Measurements from ENCODE around the gene WWOX. TPM values are rescaled to one million over a fixed set of nuclear protein-coding genes. Genes with fewer than 3 reads are reported as not detected.
A peak's percentile ranks its signal among the peaks of the same experiment; 100 is the strongest.

The WWOX gene
- total and polyA plus RNA-seq, 2 donors (not counting 3 experiments of a cell fraction or from before 2014, with no cell fraction given), result 6.2 to 12.5 TPM

DNA sequence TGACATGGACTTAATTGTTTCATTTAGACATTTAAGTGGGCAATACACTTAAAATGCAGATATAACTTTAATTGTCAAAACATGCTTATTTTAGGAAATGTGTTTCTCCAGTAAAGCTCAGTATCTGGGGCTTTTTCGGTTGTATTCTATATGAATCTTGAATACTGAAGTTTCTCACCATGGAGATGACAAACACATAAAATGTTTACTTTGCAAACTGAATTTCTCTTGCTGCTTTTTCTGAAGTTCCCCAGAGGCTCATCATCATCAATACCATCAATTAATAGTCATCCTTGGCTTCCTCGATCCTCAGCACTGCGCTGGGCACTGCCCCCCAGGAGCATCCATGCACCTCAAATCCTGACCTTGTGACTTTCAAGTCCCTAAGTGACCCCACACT lies 227.3 kb downstream of the WWOX start:
- dilution Hi-C loops (cut with MboI; ENCODE audit: extremely low pct_ligation_motif_present, low sequenced_read_pairs), result no loop called here
- no TSS peak for BruUV-seq (replicated peaks)
- FAIRE-seq, result no peak

DNA sequence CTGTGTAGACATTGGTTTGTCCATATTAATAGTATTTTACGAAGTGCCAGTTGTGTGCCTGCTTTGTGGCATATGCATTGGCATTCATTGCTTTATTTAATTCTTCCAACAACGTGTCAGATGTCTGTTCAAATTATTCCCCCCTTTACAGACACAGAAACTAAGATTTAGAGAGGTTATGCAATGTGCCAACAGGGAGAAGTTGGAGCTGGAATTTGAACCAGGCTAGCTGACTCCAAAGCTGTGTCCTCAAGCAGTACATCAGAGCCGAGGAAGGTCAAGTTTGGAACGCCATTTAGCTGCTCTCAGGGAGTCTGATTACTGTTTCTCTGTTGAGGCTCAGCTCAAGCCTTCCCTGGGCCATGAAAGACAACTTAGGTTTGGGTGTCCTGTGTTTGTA lies 232.3 kb downstream of the WWOX start:
- no peaks in the 10 kb centered on the region for H3K9me1 ChIP-seq (replicated peaks; ENCODE audit: control insufficient read depth, extremely low read depth, insufficient read depth, low read length)
- H3K9ac ChIP-seq (replicated peaks; ENCODE audit: extremely low read depth, insufficient read depth, low read length), result no peak overlapping the region
- DNase-seq (ENCODE audit: low read depth, low spot score), result peak; percentile 0
- H3K27ac ChIP-seq (ENCODE audit: insufficient read depth, low read depth, low read length), result no peak overlapping the region
- H3K4me1 ChIP-seq (ENCODE audit: control insufficient read depth, extremely low read depth, insufficient read depth, low read length), result no peaks in the 10 kb centered on the region
- H3K27me3 ChIP-seq (ENCODE audit: control insufficient read depth in 2 of 2, insufficient read depth in 2 of 2, low read length in 2 of 2), result no peaks in the 10 kb centered on the region
- dilution Hi-C loops (cut with MboI; ENCODE audit: extremely low pct_ligation_motif_present, low sequenced_read_pairs) (no loop called here), intact Hi-C loops (cut with micrococcal nuclease) (no loop called here)
- H3K36me3 ChIP-seq (ENCODE audit: control insufficient read depth in 2 of 2, extremely low read depth in 1 of 2, insufficient read depth in 2 of 2, low read length in 2 of 2), result no peaks in the 10 kb centered on the region
- H3K79me2 ChIP-seq (ENCODE audit: control insufficient read depth, insufficient read depth, low read length), result no peaks in the 10 kb centered on the region
- H2AFZ ChIP-seq (ENCODE audit: low read depth, low read length), result no peak overlapping the region
- FAIRE-seq, result no peak
- POLR2A ChIA-PET, result no interaction called here
- TF ChIP-seq EZH2 (IDR thresholded peaks at IDR 0.05; ENCODE audit: borderline replicate concordance, low read depth, low read length, severe bottlenecking), result no peak
- TF ChIP-seq FOS (IDR thresholded peaks at IDR 0.05; ENCODE audit: borderline replicate concordance, insufficient read depth, low read length), result no peak
- TF ChIP-seq MYC (IDR thresholded peaks at IDR 0.05; ENCODE audit: low read depth, low read length), result no peak
- no peak for TF ChIP-seq POLR2A (IDR thresholded peaks at IDR 0.05; ENCODE audit: low read depth, low read length)
- no peak for TF ChIP-seq JUN (IDR thresholded peaks at IDR 0.05; ENCODE audit: borderline replicate concordance, insufficient read depth, insufficient read length, low read depth)
- no peak for TF ChIP-seq GATA2 (IDR thresholded peaks at IDR 0.05; ENCODE audit: insufficient read depth, insufficient read length, low read depth, low read length)
- TF ChIP-seq POLR2AphosphoS5 (IDR thresholded peaks at IDR 0.05; ENCODE audit: insufficient read depth, low read depth, low read length), result no peak
- TF ChIP-seq, protein P1, sequence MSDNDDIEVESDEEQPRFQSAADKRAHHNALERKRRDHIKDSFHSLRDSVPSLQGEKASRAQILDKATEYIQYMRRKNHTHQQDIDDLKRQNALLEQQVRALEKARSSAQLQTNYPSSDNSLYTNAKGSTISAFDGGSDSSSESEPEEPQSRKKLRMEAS (IDR thresholded peaks at IDR 0.05; ENCODE audit: insufficient read depth, insufficient read length), result no peak
- CTCF ChIA-PET, result no interaction called here
- H3K4me3 ChIP-seq (replicated peaks in 1 of 3; ENCODE audit: insufficient read depth in 1 of 3, low read depth in 1 of 3, low read length in 3 of 3), result no peak overlapping the region
- H3K9me3 ChIP-seq (replicated peaks; ENCODE audit: control insufficient read depth, insufficient read depth, low read length), result no peaks in the 10 kb centered on the region
- no peaks in the 10 kb centered on the region for H4K20me1 ChIP-seq (replicated peaks; ENCODE audit: control insufficient read depth, extremely low read depth, insufficient read depth, low read length)
- BruUV-seq (replicated peaks), result no TSS peak
- H3K4me2 ChIP-seq (ENCODE audit: insufficient read depth, low read length), result no peak overlapping the region

More for the DNA sequence above, 227.3 kb downstream of the WWOX start:
- H4K20me1 ChIP-seq (replicated peaks; ENCODE audit: control insufficient read depth, extremely low read depth, insufficient read depth, low read length), result no peaks in the 10 kb centered on the region
- no peaks in the 10 kb centered on the region for H3K36me3 ChIP-seq (ENCODE audit: control insufficient read depth in 2 of 2, extremely low read depth in 1 of 2, insufficient read depth in 2 of 2, low read length in 2 of 2)
- peak; percentile 0 for DNase-seq (ENCODE audit: low read depth, low spot score)
- ChIA-PET CTCF (no interaction called here), POLR2A (no interaction called here)
- H3K27ac ChIP-seq (ENCODE audit: insufficient read depth, low read depth, low read length), result no peak overlapping the region
- no peak overlapping the region for H3K4me3 ChIP-seq (replicated peaks in 1 of 3; ENCODE audit: insufficient read depth in 1 of 3, low read depth in 1 of 3, low read length in 3 of 3)
- H3K27me3 ChIP-seq (ENCODE audit: control insufficient read depth in 2 of 2, insufficient read depth in 2 of 2, low read length in 2 of 2), result no peaks in the 10 kb centered on the region
- H3K4me2 ChIP-seq (ENCODE audit: insufficient read depth, low read length), result no peak overlapping the region
- no peak overlapping the region for H3K9ac ChIP-seq (replicated peaks; ENCODE audit: extremely low read depth, insufficient read depth, low read length)
- H2AFZ ChIP-seq (ENCODE audit: low read depth, low read length), result no peak overlapping the region
- no peaks in the 10 kb centered on the region for H3K4me1 ChIP-seq (ENCODE audit: control insufficient read depth, extremely low read depth, insufficient read depth, low read length)
- TF ChIP-seq, protein P1 (IDR thresholded peaks at IDR 0.05; ENCODE audit: insufficient read depth, insufficient read length), result no peak
- no peak for TF ChIP-seq EZH2 (IDR thresholded peaks at IDR 0.05; ENCODE audit: borderline replicate concordance, low read depth, low read length, severe bottlenecking)
- TF ChIP-seq MYC (IDR thresholded peaks at IDR 0.05; ENCODE audit: low read depth, low read length), result no peak
- TF ChIP-seq JUN (IDR thresholded peaks at IDR 0.05; ENCODE audit: borderline replicate concordance, insufficient read depth, insufficient read length, low read depth), result no peak
- no peak for TF ChIP-seq FOS (IDR thresholded peaks at IDR 0.05; ENCODE audit: borderline replicate concordance, insufficient read depth, low read length)
- H3K79me2 ChIP-seq (ENCODE audit: control insufficient read depth, insufficient read depth, low read length), result no peaks in the 10 kb centered on the region
- no peaks in the 10 kb centered on the region for H3K9me1 ChIP-seq (replicated peaks; ENCODE audit: control insufficient read depth, extremely low read depth, insufficient read depth, low read length)
- no peaks in the 10 kb centered on the region for H3K9me3 ChIP-seq (replicated peaks; ENCODE audit: control insufficient read depth, insufficient read depth, low read length)
- intact Hi-C loops (cut with micrococcal nuclease), result no loop called here
